SK-N-SH treated with all-trans-retinoic acid at 6 μM for 48 hours (cell line): ENCODE results near the gene NTSR1.

Source experiments
- ATAC-seq: fragments of 200-7000 bp; cut with Tn5 transposase; 3 replicates; pipeline ENCODE4 v1.9.1; 2020; ENCODE audit warnings: mild to moderate bottlenecking, moderate library complexity
- ARNTL ChIP-seq: fragments of 450-650 bp; formaldehyde crosslinking; IDR thresholded peaks from 2 replicates; pipeline ENCODE4 v1.5.0; 2020; ENCODE audit warnings: low read depth, mild to moderate bottlenecking, moderate library complexity, borderline replicate concordance
- BACH2 ChIP-seq: fragments of 250-450 bp; sonication (Bioruptor Pico); IDR thresholded peaks from 2 replicates; pipeline ENCODE4 v1.9.0; 2021; ENCODE audit warnings: mild to moderate bottlenecking, borderline replicate concordance
- CSDC2 ChIP-seq: fragments of 250-450 bp; sonication (Bioruptor Pico); IDR thresholded peaks from 2 replicates; pipeline ENCODE4 v1.5.0; 2020; ENCODE audit warnings: mild to moderate bottlenecking, moderate library complexity
- ESRRG ChIP-seq: fragments of 250-450 bp; sonication (Bioruptor Pico); IDR thresholded peaks from 2 replicates; pipeline ENCODE4 v1.6.1; 2021; ENCODE audit warnings: mild to moderate bottlenecking
- GLIS3 ChIP-seq: fragments of 250-450 bp; sonication (Bioruptor Pico); IDR thresholded peaks from 2 replicates; pipeline ENCODE4 v1.5.0; 2020; ENCODE audit warnings: mild to moderate bottlenecking, moderate library complexity
- ISL1 ChIP-seq: fragments of 250-450 bp; sonication (Bioruptor Pico); IDR thresholded peaks from 2 replicates; pipeline ENCODE4 v2.1.2; 2022; ENCODE audit warnings: mild to moderate bottlenecking, moderate library complexity
- PPARA ChIP-seq: fragments of 250-450 bp; sonication (Bioruptor Pico); IDR thresholded peaks from 2 replicates; pipeline ENCODE4 v1.5.0; 2020; ENCODE audit warnings: mild to moderate bottlenecking, borderline replicate concordance
- RARB ChIP-seq: fragments of 250-450 bp; sonication (Bioruptor Pico); IDR thresholded peaks from 2 replicates; pipeline ENCODE4 v1.8.0; 2021; ENCODE audit warnings: mild to moderate bottlenecking, moderate library complexity
- SNAI2 ChIP-seq: fragments of 250-450 bp; sonication (Bioruptor Pico); IDR thresholded peaks from 2 replicates; pipeline ENCODE4 v1.5.0; 2020; ENCODE audit warnings: mild to moderate bottlenecking, moderate library complexity
- TOX ChIP-seq: fragments of 250-450 bp; sonication (Bioruptor Pico); IDR thresholded peaks from 2 replicates; pipeline ENCODE4 v1.8.0; 2021; ENCODE audit warnings: mild to moderate bottlenecking, moderate library complexity, borderline replicate concordance
- ZC3H10 ChIP-seq: fragments of 250-450 bp; sonication (Bioruptor Pico); IDR thresholded peaks from 2 replicates; pipeline ENCODE4 v1.5.1; 2021; ENCODE audit warnings: mild to moderate bottlenecking, moderate library complexity
- ZFP3 ChIP-seq: fragments of 250-450 bp; sonication (Bioruptor Pico); IDR thresholded peaks from 2 replicates; pipeline ENCODE4 v1.5.0; 2020; ENCODE audit warnings: mild to moderate bottlenecking, moderate library complexity
- ZFP30 ChIP-seq: fragments of 450-650 bp; formaldehyde crosslinking; IDR thresholded peaks from 2 replicates; pipeline ENCODE4 v1.5.0; 2022; ENCODE audit warnings: mild to moderate bottlenecking, moderate library complexity
- ZNF565 ChIP-seq: fragments of 450-650 bp; formaldehyde crosslinking; conservative IDR thresholded peaks from 2 replicates; pipeline ENCODE4 v1.5.0; 2020; ENCODE audit warnings: low read depth, mild to moderate bottlenecking, moderate library complexity
- ZNF70 ChIP-seq: fragments of 450-650 bp; formaldehyde crosslinking; IDR thresholded peaks from 2 replicates; pipeline ENCODE4 v1.5.0; 2020; ENCODE audit warnings: mild to moderate bottlenecking, moderate library complexity
- ZNF8 ChIP-seq: fragments of 450-650 bp; formaldehyde crosslinking; IDR thresholded peaks from 2 replicates; pipeline ENCODE4 v1.5.0; 2020; ENCODE audit warnings: mild to moderate bottlenecking, moderate library complexity
- TF ChIP-seq, protein P1 (sequence below): fragments of 250-450 bp; sonication (Bioruptor Pico); IDR thresholded peaks from 2 replicates; pipeline ENCODE4 v1.5.0; 2020; ENCODE audit warnings: mild to moderate bottlenecking, moderate library complexity
- TF ChIP-seq, protein P2 (sequence below): fragments of 250-450 bp; sonication (Bioruptor Pico); IDR thresholded peaks from 2 replicates; pipeline ENCODE4 v1.8.0; 2021; ENCODE audit warnings: low read depth, mild to moderate bottlenecking, moderate library complexity, borderline replicate concordance
- TF ChIP-seq, protein P3 (sequence below): fragments of 250-450 bp; sonication (Bioruptor Pico); IDR thresholded peaks from 2 replicates; pipeline ENCODE4 v1.8.0; 2020; ENCODE audit warnings: mild to moderate bottlenecking, moderate library complexity, borderline replicate concordance
- TF ChIP-seq, protein P4 (sequence below): fragments of 250-450 bp; sonication (Bioruptor Pico); IDR thresholded peaks from 2 replicates; pipeline ENCODE4 v1.5.1; 2020; ENCODE audit warnings: low read depth, mild to moderate bottlenecking, moderate library complexity
- TF ChIP-seq, protein P5 (sequence below): fragments of 250-450 bp; sonication (Bioruptor Pico); IDR thresholded peaks from 2 replicates; pipeline ENCODE4 v1.5.1; 2021; ENCODE audit warnings: mild to moderate bottlenecking, moderate library complexity

The NTSR1 gene

DNA sequence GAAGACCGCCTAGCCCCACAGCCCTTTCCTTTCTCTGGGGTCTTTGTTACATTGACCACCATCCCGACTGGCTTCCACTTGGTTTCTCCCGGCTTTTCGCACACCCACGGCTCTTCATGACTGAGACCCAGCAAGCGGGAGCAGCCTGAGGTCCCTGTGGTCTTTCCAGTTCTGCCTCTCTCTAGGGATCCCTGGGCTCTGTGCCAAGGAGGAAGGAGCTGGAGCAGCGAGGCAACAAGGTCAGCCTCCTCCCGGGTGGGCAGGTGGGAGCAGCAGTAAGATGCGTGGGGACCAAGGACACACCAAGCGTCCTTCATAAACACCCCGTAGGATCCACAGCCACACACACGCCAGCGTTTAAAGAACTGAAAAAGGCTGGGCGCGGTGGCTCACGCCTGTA lies 58.1 kb downstream of the NTSR1 start:
- TF ChIP-seq SNAI2 (CRISPR knock-in tag) (no peak), ZFP3 (no peak), RARB (CRISPR knock-in tag) (no peak), GLIS3 (CRISPR knock-in tag) (no peak), CSDC2 (CRISPR knock-in tag) (no peak), ZNF8 (CRISPR knock-in tag) (no peak), ZNF70 (CRISPR knock-in tag) (no peak), ZFP30 (CRISPR knock-in tag) (no peak), ZNF565 (CRISPR knock-in tag) (no peak), ESRRG (CRISPR knock-in tag) (no peak), BACH2 (CRISPR knock-in tag) (no peak), ZC3H10 (CRISPR knock-in tag) (no peak)
- TF ChIP-seq, protein P1, sequence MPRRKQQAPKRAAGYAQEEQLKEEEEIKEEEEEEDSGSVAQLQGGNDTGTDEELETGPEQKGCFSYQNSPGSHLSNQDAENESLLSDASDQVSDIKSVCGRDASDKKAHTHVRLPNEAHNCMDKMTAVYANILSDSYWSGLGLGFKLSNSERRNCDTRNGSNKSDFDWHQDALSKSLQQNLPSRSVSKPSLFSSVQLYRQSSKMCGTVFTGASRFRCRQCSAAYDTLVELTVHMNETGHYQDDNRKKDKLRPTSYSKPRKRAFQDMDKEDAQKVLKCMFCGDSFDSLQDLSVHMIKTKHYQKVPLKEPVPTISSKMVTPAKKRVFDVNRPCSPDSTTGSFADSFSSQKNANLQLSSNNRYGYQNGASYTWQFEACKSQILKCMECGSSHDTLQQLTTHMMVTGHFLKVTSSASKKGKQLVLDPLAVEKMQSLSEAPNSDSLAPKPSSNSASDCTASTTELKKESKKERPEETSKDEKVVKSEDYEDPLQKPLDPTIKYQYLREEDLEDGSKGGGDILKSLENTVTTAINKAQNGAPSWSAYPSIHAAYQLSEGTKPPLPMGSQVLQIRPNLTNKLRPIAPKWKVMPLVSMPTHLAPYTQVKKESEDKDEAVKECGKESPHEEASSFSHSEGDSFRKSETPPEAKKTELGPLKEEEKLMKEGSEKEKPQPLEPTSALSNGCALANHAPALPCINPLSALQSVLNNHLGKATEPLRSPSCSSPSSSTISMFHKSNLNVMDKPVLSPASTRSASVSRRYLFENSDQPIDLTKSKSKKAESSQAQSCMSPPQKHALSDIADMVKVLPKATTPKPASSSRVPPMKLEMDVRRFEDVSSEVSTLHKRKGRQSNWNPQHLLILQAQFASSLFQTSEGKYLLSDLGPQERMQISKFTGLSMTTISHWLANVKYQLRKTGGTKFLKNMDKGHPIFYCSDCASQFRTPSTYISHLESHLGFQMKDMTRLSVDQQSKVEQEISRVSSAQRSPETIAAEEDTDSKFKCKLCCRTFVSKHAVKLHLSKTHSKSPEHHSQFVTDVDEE (CRISPR knock-in tag), result no peak
- TF ChIP-seq, protein P2, sequence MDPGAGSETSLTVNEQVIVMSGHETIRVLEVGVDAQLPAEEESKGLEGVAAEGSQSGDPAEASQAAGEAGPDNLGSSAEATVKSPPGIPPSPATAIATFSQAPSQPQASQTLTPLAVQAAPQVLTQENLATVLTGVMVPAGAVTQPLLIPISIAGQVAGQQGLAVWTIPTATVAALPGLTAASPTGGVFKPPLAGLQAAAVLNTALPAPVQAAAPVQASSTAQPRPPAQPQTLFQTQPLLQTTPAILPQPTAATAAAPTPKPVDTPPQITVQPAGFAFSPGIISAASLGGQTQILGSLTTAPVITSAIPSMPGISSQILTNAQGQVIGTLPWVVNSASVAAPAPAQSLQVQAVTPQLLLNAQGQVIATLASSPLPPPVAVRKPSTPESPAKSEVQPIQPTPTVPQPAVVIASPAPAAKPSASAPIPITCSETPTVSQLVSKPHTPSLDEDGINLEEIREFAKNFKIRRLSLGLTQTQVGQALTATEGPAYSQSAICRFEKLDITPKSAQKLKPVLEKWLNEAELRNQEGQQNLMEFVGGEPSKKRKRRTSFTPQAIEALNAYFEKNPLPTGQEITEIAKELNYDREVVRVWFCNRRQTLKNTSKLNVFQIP (CRISPR knock-in tag), result no peak
- TF ChIP-seq, protein P3, sequence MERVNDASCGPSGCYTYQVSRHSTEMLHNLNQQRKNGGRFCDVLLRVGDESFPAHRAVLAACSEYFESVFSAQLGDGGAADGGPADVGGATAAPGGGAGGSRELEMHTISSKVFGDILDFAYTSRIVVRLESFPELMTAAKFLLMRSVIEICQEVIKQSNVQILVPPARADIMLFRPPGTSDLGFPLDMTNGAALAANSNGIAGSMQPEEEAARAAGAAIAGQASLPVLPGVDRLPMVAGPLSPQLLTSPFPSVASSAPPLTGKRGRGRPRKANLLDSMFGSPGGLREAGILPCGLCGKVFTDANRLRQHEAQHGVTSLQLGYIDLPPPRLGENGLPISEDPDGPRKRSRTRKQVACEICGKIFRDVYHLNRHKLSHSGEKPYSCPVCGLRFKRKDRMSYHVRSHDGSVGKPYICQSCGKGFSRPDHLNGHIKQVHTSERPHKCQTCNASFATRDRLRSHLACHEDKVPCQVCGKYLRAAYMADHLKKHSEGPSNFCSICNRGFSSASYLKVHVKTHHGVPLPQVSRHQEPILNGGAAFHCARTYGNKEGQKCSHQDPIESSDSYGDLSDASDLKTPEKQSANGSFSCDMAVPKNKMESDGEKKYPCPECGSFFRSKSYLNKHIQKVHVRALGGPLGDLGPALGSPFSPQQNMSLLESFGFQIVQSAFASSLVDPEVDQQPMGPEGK, result no peak
- TF ChIP-seq, all 23 proteins: peak for 0
- ATAC-seq, result no peak

DNA sequence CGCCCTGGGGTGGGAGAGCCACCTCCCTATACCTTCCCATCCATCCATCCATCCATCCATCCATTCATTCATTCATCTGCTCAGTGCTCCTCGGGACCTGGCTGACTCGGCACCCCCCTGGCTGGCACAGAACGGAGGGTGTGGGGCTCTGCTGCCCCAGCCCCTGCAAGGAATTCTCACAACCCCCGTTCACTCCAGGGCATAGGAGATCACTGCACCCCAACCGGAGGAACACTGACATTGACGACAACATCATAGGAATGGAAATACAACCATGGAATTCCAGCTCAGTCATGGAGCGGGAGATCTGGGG lies 59.6 kb downstream of the NTSR1 start:
- TF ChIP-seq, protein P4, sequence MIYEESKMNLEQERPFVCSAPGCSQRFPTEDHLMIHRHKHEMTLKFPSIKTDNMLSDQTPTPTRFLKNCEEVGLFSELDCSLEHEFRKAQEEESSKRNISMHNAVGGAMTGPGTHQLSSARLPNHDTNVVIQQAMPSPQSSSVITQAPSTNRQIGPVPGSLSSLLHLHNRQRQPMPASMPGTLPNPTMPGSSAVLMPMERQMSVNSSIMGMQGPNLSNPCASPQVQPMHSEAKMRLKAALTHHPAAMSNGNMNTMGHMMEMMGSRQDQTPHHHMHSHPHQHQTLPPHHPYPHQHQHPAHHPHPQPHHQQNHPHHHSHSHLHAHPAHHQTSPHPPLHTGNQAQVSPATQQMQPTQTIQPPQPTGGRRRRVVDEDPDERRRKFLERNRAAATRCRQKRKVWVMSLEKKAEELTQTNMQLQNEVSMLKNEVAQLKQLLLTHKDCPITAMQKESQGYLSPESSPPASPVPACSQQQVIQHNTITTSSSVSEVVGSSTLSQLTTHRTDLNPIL (CRISPR knock-in tag), result no peak
- TF ChIP-seq GLIS3 (CRISPR knock-in tag) (no peak), ARNTL (CRISPR knock-in tag) (no peak), BACH2 (CRISPR knock-in tag) (no peak), PPARA (CRISPR knock-in tag) (no peak), ISL1 (no peak), TOX (CRISPR knock-in tag) (no peak), ZFP3 (no peak)
- TF ChIP-seq, protein P1 (CRISPR knock-in tag), result no peak
- TF ChIP-seq, protein P5, sequence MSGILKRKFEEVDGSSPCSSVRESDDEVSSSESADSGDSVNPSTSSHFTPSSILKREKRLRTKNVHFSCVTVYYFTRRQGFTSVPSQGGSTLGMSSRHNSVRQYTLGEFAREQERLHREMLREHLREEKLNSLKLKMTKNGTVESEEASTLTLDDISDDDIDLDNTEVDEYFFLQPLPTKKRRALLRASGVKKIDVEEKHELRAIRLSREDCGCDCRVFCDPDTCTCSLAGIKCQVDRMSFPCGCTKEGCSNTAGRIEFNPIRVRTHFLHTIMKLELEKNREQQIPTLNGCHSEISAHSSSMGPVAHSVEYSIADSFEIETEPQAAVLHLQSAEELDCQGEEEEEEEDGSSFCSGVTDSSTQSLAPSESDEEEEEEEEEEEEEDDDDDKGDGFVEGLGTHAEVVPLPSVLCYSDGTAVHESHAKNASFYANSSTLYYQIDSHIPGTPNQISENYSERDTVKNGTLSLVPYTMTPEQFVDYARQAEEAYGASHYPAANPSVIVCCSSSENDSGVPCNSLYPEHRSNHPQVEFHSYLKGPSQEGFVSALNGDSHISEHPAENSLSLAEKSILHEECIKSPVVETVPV (CRISPR knock-in tag), result no peak
- ATAC-seq, result no peak
